GM12878 (cell line): Measurements from ENCODE around the gene MAPKAPK2. TPM values are rescaled to one million over a fixed set of nuclear protein-coding genes. Genes with fewer than 3 reads are reported as not detected.

ENCODE experiments used
- ATAC-seq: fragments of 200-7000 bp; cut with Tn5 transposase; 3 replicates; pipeline ENCODE4 v1.9.1; 2020; ENCODE audit warnings: mild to moderate bottlenecking, moderate library complexity
- BruUV-seq: library from RNA; stranded (reverse); fragments of 400-500 nt; replicated peaks from 2 replicates; lab custom pipeline; 2021; lab: Mats Ljungman, UMichigan
- CTCF ChIA-PET: fragments of 300-600 bp; sonication (Branson Sonifier 250); formaldehyde crosslinking; extraction: SDS; loops from one replicate; lab custom pipeline; 2021; ENCODE audit warnings: inconsistent platforms; lab: Yijun Ruan, JAX
- POLR2A ChIA-PET: fragments of 350-600 bp; formaldehyde crosslinking; extraction: SDS; loops from one replicate; lab custom pipeline; 2021; ENCODE audit warnings: inconsistent platforms; lab: Charles Lee
- RAD21 ChIA-PET: fragments of 300-600 bp; sonication (Branson Sonifier 250); formaldehyde crosslinking; loops from one replicate; lab custom pipeline; 2023; ENCODE audit warnings: antibody characterized with exemption; ENCODE audit not compliant: unreplicated experiment; lab: Charles Lee
- SMC1A ChIA-PET: fragments of 300-600 bp; sonication (Branson Sonifier 250); formaldehyde crosslinking; loops from one replicate; lab custom pipeline; 2023; ENCODE audit not compliant: unreplicated experiment, uncharacterized antibody; lab: Charles Lee
- DNase-seq: peaks from one replicate; pipeline ENCODE4 v3.0.0-alpha.2; 2011; ENCODE audit warnings: low read depth, low spot score
- FAIRE-seq: peaks from 3 replicates; lab custom pipeline; 2011; peaks lifted over from hg19 to GRCh38; lab: Jason Lieb, UNC
- H2AFZ ChIP-seq: 2 replicates; pipeline ENCODE4 v1.6.0; 2011; ENCODE audit warnings: low read depth, low read length, control low read depth; ENCODE audit not compliant: control insufficient read depth
- H3K27ac ChIP-seq: 2 replicates; pipeline ENCODE4 v1.5.1; 2011; ENCODE audit warnings: control low read depth; ENCODE audit not compliant: control insufficient read depth, insufficient read depth
- H3K27me3 ChIP-seq, 2 experiments: replicated peaks in 1 of 2; 2 replicates each; pipeline versions ENCODE4 v1.6.0 to v1.6.1; 2011; ENCODE audit warnings: low read length in 1 of 2; ENCODE audit not compliant: control insufficient read depth in 2 of 2, insufficient read depth in 2 of 2
- H3K36me3 ChIP-seq, 2 experiments: 2 replicates each; pipeline ENCODE4 v1.5.1; 2011; ENCODE audit warnings: low read length in 1 of 2; ENCODE audit not compliant: control insufficient read depth in 2 of 2, insufficient read depth in 2 of 2
- H3K4me1 ChIP-seq: 2 replicates; pipeline ENCODE4 v1.6.1; 2011; ENCODE audit warnings: mild to moderate bottlenecking, low read length, moderate library complexity, mixed read lengths; ENCODE audit not compliant: control insufficient read depth, insufficient read depth
- H3K4me2 ChIP-seq: 2 replicates; pipeline ENCODE4 v1.6.0; 2011; ENCODE audit warnings: control low read depth; ENCODE audit not compliant: control insufficient read depth, insufficient read depth
- H3K4me3 ChIP-seq: fragments of 200-600 bp; sonication (generic); 2 replicates; pipeline ENCODE4 v1.5.1; 2016
- H3K79me2 ChIP-seq: 2 replicates; pipeline ENCODE4 v1.6.0; 2011; ENCODE audit warnings: low read length; ENCODE audit not compliant: control insufficient read depth, insufficient read depth
- H3K9ac ChIP-seq: 2 replicates; pipeline ENCODE4 v1.8.0; 2011; ENCODE audit warnings: low read length, control low read depth, mixed read lengths; ENCODE audit not compliant: control insufficient read depth, insufficient read depth
- H3K9me3 ChIP-seq: replicated peaks from 3 replicates; pipeline ENCODE4 v1.5.1; 2011; ENCODE audit warnings: mild to moderate bottlenecking, low read length; ENCODE audit not compliant: control insufficient read depth, insufficient read depth
- H4K20me1 ChIP-seq: 2 replicates; pipeline ENCODE4 v1.6.0; 2011; ENCODE audit not compliant: control insufficient read depth, insufficient read depth
- ASH2L ChIP-seq: fragments of 300-600, 200-600 bp; sonication (generic); IDR thresholded peaks from 2 replicates; pipeline ENCODE4 v1.6.1; 2017; ENCODE audit warnings: low read depth, mild to moderate bottlenecking, borderline replicate concordance
- CBX3 ChIP-seq: fragments of 200-600 bp; sonication (generic); IDR thresholded peaks from 2 replicates; pipeline ENCODE4 v1.6.1; 2016; ENCODE audit warnings: low read depth, borderline replicate concordance
- CHD2 ChIP-seq: IDR thresholded peaks from 2 replicates; pipeline ENCODE4 v1.6.1; 2011; ENCODE audit warnings: low read depth, low read length, improper control_type of control experiment, borderline replicate concordance
- IRF3 ChIP-seq: fragments of 450-650 bp; IDR thresholded peaks from 2 replicates; pipeline ENCODE4 v1.6.1; 2014; ENCODE audit warnings: mild to moderate bottlenecking
- POU2F2 ChIP-seq: IDR thresholded peaks from 3 replicates; pipeline ENCODE4 v1.6.1; 2011; ENCODE audit warnings: low read depth, mild to moderate bottlenecking, low read length, borderline replicate concordance
- RUNX3 ChIP-seq: IDR thresholded peaks from 2 replicates; pipeline ENCODE4 v1.6.1; 2012; ENCODE audit warnings: low read length, inconsistent platforms
- TBL1XR1 ChIP-seq: IDR thresholded peaks from 2 replicates; pipeline ENCODE4 v1.6.1; 2012; ENCODE audit warnings: low read depth, low read length, improper control_type of control experiment
- ZBTB4 ChIP-seq: fragments of 450-650 bp; formaldehyde crosslinking; IDR thresholded peaks from 2 replicates; pipeline ENCODE4 v1.4.0; 2022; ENCODE audit warnings: mild to moderate bottlenecking, moderate library complexity
- ZNF622 ChIP-seq: fragments of 450-650 bp; IDR thresholded peaks from 2 replicates; pipeline ENCODE4 v1.6.1; 2017; ENCODE audit warnings: mild to moderate bottlenecking, inconsistent platforms
- WGBS: methylation state at CpG from one replicate; pipeline ENCODE4 v1.1.6; 2016; ENCODE audit warnings: low lambda C conversion rate; ENCODE audit not compliant: insufficient replicate concordance, insufficient coverage; ENCODE audit errors: missing lambda C conversion rate; 5-methylcytosine and 5-hydroxymethylcytosine counted together
- in situ Hi-C: fragments of 300-500 bp; cut with MboI; formaldehyde crosslinking; loops from 9 replicates; pipeline ENCODE4 v1.14.3; 2018; ENCODE audit warnings: mixed read lengths
- intact Hi-C: fragments of 100-400 bp; cut with micrococcal nuclease; formaldehyde crosslinking; loops from one replicate; pipeline ENCODE4 v1.14.2; 2022; ENCODE audit not compliant: unreplicated experiment
- polyA plus RNA-seq, 11 experiments: library from polyadenylated mRNA; depleted of rRNA in 4 of 11; unstranded in 6 of 11; stranded (reverse) in 5 of 11; fragments of >200 nt; fragmentation: Nextera tagmentation in 4 of 11; fragmentation: Illumina TruSeq in 1 of 11; extraction: Ambion mirVana in 4 of 11; extraction: Trizol in 1 of 11; gene quantifications; 1 replicate in 1 of 11; 2 replicates in 10 of 11; pipeline versions ENCODE4 v1.2.1 to v1.2.3, GENCODE V29; 2011 to 2016; ENCODE audit warnings: inconsistent platforms in 2 of 11, missing spikeins in 2 of 11, low read depth in 1 of 11
- total RNA-seq, 4 experiments: library from RNA; depleted of rRNA in 3 of 4; stranded (reverse); fragments of >200 nt in 3 of 4; fragmentation: Illumina TruSeq in 1 of 4; extraction: Trizol in 1 of 4; gene quantifications; 2 replicates each; pipeline versions ENCODE4 v1.2.1 to v1.2.3, GENCODE V29; 2013 to 2021

The MAPKAPK2 gene
- total and polyA plus RNA-seq, 10 of the 15 experiments (the other 5 are each of a cell fraction or from before 2014, with no cell fraction given): 0.72 to 92.2 (median 49.3) TPM

- TF ChIP-seq ASH2L (no peak), TBL1XR1 (0 out of 2 replicates have a peak, but pooled peaks have one; percentile 7), POU2F2 (0 out of 3 replicates have a peak, but pooled peaks have one; percentile 73), RUNX3 (0 out of 2 replicates have a peak, but pooled peaks have one; percentile 17)
- TF ChIP-seq, all 136 proteins: peak for 3
- SMC1A ChIA-PET: interaction anchor here (0.8 to 10.6 kb wide), 19 partner anchors 11 to 440 kb away, joined by 3 to 301 read pairs (median 5); partner anchors contain the start of genes EIF2D and IL19
- Histone ChIP-seq H4K20me1 (no peaks in the 10 kb centered on the region), H3K27ac (peak overlapping the region; percentile 38), H3K4me2 (peak overlapping the region; percentile 99), H3K27me3 (no peaks in the 10 kb centered on the region), H3K4me1 (peaks cover 26% of the 10 kb centered on the region), H3K4me3 (peak overlapping the region; percentile 94), H2AFZ (peak overlapping the region; percentile 92), H3K9me3 (no peaks in the 10 kb centered on the region), H3K79me2 (peaks cover 18% of the 10 kb centered on the region), H3K36me3 (no peaks in the 10 kb centered on the region), H3K9ac (peak overlapping the region; percentile 76)
- WGBS: under 1% methylated on average over 14 of the region's 14 CpGs
- in situ Hi-C loops: no loop called here
- POLR2A ChIA-PET: interaction anchor here (0.7 to 7.5 kb wide), 15 partner anchors 14 to 283 kb away, joined by 3 to 92 read pairs (median 5); partner anchors contain the start of gene IKBKE
- ATAC-seq (peak; percentile 32), DNase-seq (no peak), FAIRE-seq (no peak)
- CTCF ChIA-PET: interaction anchor here (0.7 to 19.1 kb wide), 20 partner anchors 9 to 346 kb away, joined by 3 to 1150 read pairs (median 6); partner anchors contain the start of genes EIF2D and IKBKE
- BruUV-seq: no TSS peak
- RAD21 ChIA-PET: interaction anchor here (0.7 to 8.7 kb wide), 28 partner anchors 11 to 346 kb away, joined by 3 to 207 read pairs (median 6); partner anchors contain the start of genes EIF2D, IKBKE, IL19 and RASSF5
- intact Hi-C loops: loop anchor here (2.0 to 10.0 kb wide), 4 partner anchors 23 to 277 kb away; partner anchors contain the start of gene EIF2D
Measured at GRCh38 chr1:206635978-206636345, 48.7 kb upstream of the MAPKAPK2 start.

- ATAC-seq (no peak), DNase-seq (no peak), FAIRE-seq (no peak)
- Histone ChIP-seq H3K79me2 (peaks cover 18% of the 10 kb centered on the region), H3K4me2 (peak overlapping the region; percentile 99), H4K20me1 (no peaks in the 10 kb centered on the region), H3K9ac (peak overlapping the region; percentile 76), H3K27me3 (no peaks in the 10 kb centered on the region), H3K27ac (no peak overlapping the region; the same call in 1 of the 2 replicates), H3K9me3 (no peaks in the 10 kb centered on the region), H3K4me3 (peak overlapping the region; percentile 94), H3K4me1 (peaks cover 26% of the 10 kb centered on the region), H2AFZ (no peak overlapping the region), H3K36me3 (no peaks in the 10 kb centered on the region)
- ChIA-PET RAD21 (interaction anchor here (0.9 to 8.7 kb wide), 14 partner anchors 11 to 282 kb away, joined by 3 to 207 read pairs (median 4); partner anchors contain the start of gene EIF2D), POLR2A (interaction anchor here (0.8 to 1.8 kb wide), 2 partner anchors 22 to 27 kb away, joined by 3 to 8 read pairs; no protein-coding TSS in a partner anchor), CTCF (interaction anchor here (0.9 to 19.1 kb wide), 8 partner anchors 20 to 345 kb away, joined by 3 to 1150 read pairs (median 6); partner anchors contain the start of gene EIF2D), SMC1A (interaction anchor here (0.7 to 10.6 kb wide), 12 partner anchors 13 to 283 kb away, joined by 3 to 301 read pairs (median 4); partner anchors contain the start of gene EIF2D)
- in situ Hi-C loops (no loop called here), intact Hi-C loops (loop anchor here (10.0 kb wide), 1 partner anchor 88 kb away; no protein-coding TSS in a partner anchor)
- 72% methylated on average over 4 of the region's 4 CpGs for WGBS
- BruUV-seq: no TSS peak
- TF ChIP-seq CHD2 (no peak), ZBTB4 (CRISPR knock-in tag) (no peak), IRF3 (no peak), ZNF622 (no peak), CBX3 (no peak)
Measured at GRCh38 chr1:206636671-206637070, 48.0 kb upstream of the MAPKAPK2 start.
